GM19035 (cell line): ENCODE measurements around the gene EFTUD2.

Experiments
- ATAC-seq: cut with Tn5 transposase; IDR thresholded peaks from one replicate; pipeline ENCODE4 v1.9.1; 2021; ENCODE audit not compliant: unreplicated experiment

The EFTUD2 gene

GRCh38 chr17:44925731-44926697, 26.8 kb upstream of the EFTUD2 start:
- no peak for ATAC-seq

- ATAC-seq = no peak
These were observed 24.9 kb upstream of the EFTUD2 start for GRCh38 chr17:44924107-44924544.

- no peak for ATAC-seq
These were observed 23.7 kb upstream of the EFTUD2 start for GRCh38 chr17:44922746-44923470.

- no peak for ATAC-seq
These were observed 22.9 kb upstream of the EFTUD2 start for GRCh38 chr17:44922136-44922535.

GRCh38 chr17:44921122-44921882, 22.1 kb upstream of the EFTUD2 start:
- no peak for ATAC-seq

- no peak for ATAC-seq
These were observed 21.3 kb upstream of the EFTUD2 start for GRCh38 chr17:44920565-44920940.

GRCh38 chr17:44919885-44920564, 20.8 kb upstream of the EFTUD2 start:
- ATAC-seq = peak; percentile 77

GRCh38 chr17:44919411-44919810, 20.2 kb upstream of the EFTUD2 start:
- ATAC-seq = no peak

GRCh38 chr17:44918006-44918405, 18.8 kb upstream of the EFTUD2 start:
- ATAC-seq = no peak

- ATAC-seq = no peak
These were observed 18.2 kb upstream of the EFTUD2 start for GRCh38 chr17:44917456-44917855.

- ATAC-seq = no peak
These were observed 17.6 kb upstream of the EFTUD2 start for GRCh38 chr17:44916781-44917241.

GRCh38 chr17:44915862-44916780, 16.9 kb upstream of the EFTUD2 start:
- ATAC-seq = no peak

- ATAC-seq = no peak
These were observed 16.1 kb upstream of the EFTUD2 start, which contains the start of gene GFAP for GRCh38 chr17:44915321-44915726. GFAP (minus strand) TSS chr17:44915500; CDS start chr17:44915486, 14 bp downstream.

- no peak for ATAC-seq
These were observed 15.5 kb upstream of the EFTUD2 start for GRCh38 chr17:44914698-44915271.

GRCh38 chr17:44914148-44914547, 14.9 kb upstream of the EFTUD2 start:
- ATAC-seq = no peak

- no peak for ATAC-seq
These were observed 14.4 kb upstream of the EFTUD2 start for GRCh38 chr17:44913676-44914075.

GRCh38 chr17:44912763-44913544, 13.7 kb upstream of the EFTUD2 start:
- no peak for ATAC-seq
